Gastroesophageal sphincter (tissue), 4 donors: ENCODE measurements around the gene FADS3. TPM values are rescaled to one million over a fixed set of nuclear protein-coding genes. Genes with fewer than 3 reads are reported as not detected.

Experiments
- ATAC-seq: fragments of 150-250 bp; one replicate; pipeline ENCODE4 v1.9.1; 2016; ENCODE audit warnings: mild to moderate bottlenecking, moderate library complexity
- H3K27ac ChIP-seq, 4 donors: fragments of 200-600 bp; sonication (generic) in 3 of 4; 1 replicate in 3 of 4; 2 replicates in 1 of 4; pipeline ENCODE4 v1.5.1; 2016 to 2019
- H3K27me3 ChIP-seq: fragments of 200-600 bp; sonication (generic); one replicate; pipeline ENCODE4 v1.5.1; 2019
- H3K36me3 ChIP-seq, 2 donors: fragments of 200-600 bp; sonication (generic); one replicate each; pipeline ENCODE4 v1.5.1; 2019; ENCODE audit warnings: control low read depth in 1 of 2
- H3K4me1 ChIP-seq, 3 donors: fragments of 200-600 bp; sonication (generic); 1 replicate in 2 of 3; 2 replicates in 1 of 3; pipeline ENCODE4 v1.5.1; 2016 to 2019; ENCODE audit warnings: control low read depth in 2 of 3
- H3K4me3 ChIP-seq, 2 donors: fragments of 200-600 bp; sonication (generic); one replicate each; pipeline ENCODE4 v1.5.1; 2019; ENCODE audit warnings: mild to moderate bottlenecking in 1 of 2, moderate library complexity in 1 of 2
- H3K9me3 ChIP-seq, 3 donors: fragments of 200-600 bp; sonication (generic); one replicate each; pipeline ENCODE4 v1.5.1; 2017 to 2019; ENCODE audit warnings: control low read depth in 2 of 3
- CTCF ChIP-seq, 4 experiments: fragments of 200-600 bp in 2 of 4; fragments of 450-650 bp in 2 of 4; sonication (generic) in 1 of 4; IDR thresholded peaks; one replicate each; pipeline ENCODE4 v1.5.1; 2017 to 2019; ENCODE audit warnings: antibody characterized with exemption in 4 of 4, mild to moderate bottlenecking in 2 of 4, moderate library complexity in 2 of 4
- EP300 ChIP-seq: sonication (generic); formaldehyde crosslinking; IDR thresholded peaks from one replicate; pipeline ENCODE4 v1.6.1; 2017; ENCODE audit warnings: antibody characterized with exemption, mild to moderate bottlenecking
- POLR2A ChIP-seq, 2 donors: fragments of 450-650 bp; IDR thresholded peaks; one replicate each; pipeline ENCODE4 v1.6.1; 2017; ENCODE audit warnings: antibody characterized with exemption in 2 of 2, mild to moderate bottlenecking in 2 of 2, moderate library complexity in 1 of 2
- POLR2AphosphoS5 ChIP-seq: sonication (generic); formaldehyde crosslinking; IDR thresholded peaks from one replicate; pipeline ENCODE4 v1.6.1; 2017; ENCODE audit warnings: antibody characterized with exemption
- WGBS, 2 donors: methylation state at CpG; one replicate each; pipeline ENCODE4 v1.1.5; 2018; ENCODE audit warnings: low coverage in 1 of 2; 5-methylcytosine and 5-hydroxymethylcytosine counted together
- total RNA-seq, 4 donors: library from RNA; depleted of rRNA; stranded (reverse); fragments of >200 nt; gene quantifications; one replicate each; pipeline ENCODE4 v1.1.0, GENCODE V29; 2016

The FADS3 gene
- total RNA-seq, 4 donors from 2014 or later = 41.6 to 81.6 (median 60.5) TPM

- Histone ChIP-seq H3K4me3 (no peak overlapping the region), H3K36me3 (peaks cover 0 to 45% of the 10 kb centered on the region in 2 donors), H3K27ac (no peak overlapping the region), H3K4me1 (no peaks in the 10 kb centered on the region), H3K9me3 (no peaks in the 10 kb centered on the region), H3K27me3 (no peaks in the 10 kb centered on the region)
- ATAC-seq = no peak
- 64 to 93% methylated on average over 2 to 6 of the region's 6 CpGs for WGBS, 2 donors
- TF ChIP-seq POLR2A (IDR thresholded peaks at IDR 0.05) (no peak), POLR2AphosphoS5 (no peak), EP300 (no peak), CTCF (IDR thresholded peaks at IDR 0.05) (no peak)
Observed at GRCh38 chr11:61880454-61880853, 10.9 kb downstream of the FADS3 start.

GRCh38 chr11:61880031-61880430 is 11.3 kb downstream of the FADS3 start:
- no peak for ATAC-seq
- WGBS, 2 donors = 83% methylated on average over 6 of the region's 11 CpGs; no CpG with 5 or more reads in 1 of the 2 donors
- no peaks in the 10 kb centered on the region for H3K4me1 ChIP-seq

DNA sequence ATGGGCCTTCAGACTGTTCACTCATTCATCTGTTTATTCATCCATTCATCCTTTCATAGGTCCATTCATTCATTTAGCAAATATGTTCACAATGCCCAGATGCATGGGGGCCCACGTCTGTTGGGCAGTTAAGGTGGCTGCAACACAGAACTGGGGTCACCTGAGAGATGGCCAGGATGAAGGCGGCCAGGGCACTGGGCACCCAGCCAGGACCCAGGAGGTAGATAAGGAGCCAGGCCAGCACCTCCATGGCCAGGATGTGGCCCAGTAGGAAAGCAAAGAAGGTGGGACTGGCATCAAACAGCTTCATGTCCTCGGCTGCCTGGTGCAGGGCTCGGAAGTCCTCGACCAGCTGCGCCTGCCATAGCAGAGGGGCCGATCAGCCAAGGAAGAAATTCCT is 12.2 kb downstream of the FADS3 start:
- Histone ChIP-seq H3K9me3 (no peaks in the 10 kb centered on the region), H3K27ac (no peak overlapping the region), H3K27me3 (no peaks in the 10 kb centered on the region), H3K4me3 (no peak overlapping the region), H3K36me3 (peaks cover 0 to 55% of the 10 kb centered on the region in 2 donors), H3K4me1 (no peaks in the 10 kb centered on the region)
- WGBS, 2 donors = 90 to 93% methylated on average over 2 to 3 of the region's 7 CpGs
- no peak for ATAC-seq
- TF ChIP-seq CTCF (IDR thresholded peaks at IDR 0.05) (no peak), POLR2A (IDR thresholded peaks at IDR 0.05) (no peak), POLR2AphosphoS5 (no peak), EP300 (no peak)

More at GRCh38 chr11:61880031-61880430, 11.3 kb downstream of the FADS3 start:
- no peak overlapping the region for H3K4me3 ChIP-seq
- no peaks in the 10 kb centered on the region for H3K27me3 ChIP-seq
- peaks cover 0 to 48% of the 10 kb centered on the region in 2 donors for H3K36me3 ChIP-seq
- H3K27ac ChIP-seq = no peak overlapping the region
- TF ChIP-seq POLR2AphosphoS5 = no peak
- no peak for TF ChIP-seq POLR2A (IDR thresholded peaks at IDR 0.05)
- no peak for TF ChIP-seq CTCF (IDR thresholded peaks at IDR 0.05)
- TF ChIP-seq EP300 = no peak
- H3K9me3 ChIP-seq = no peaks in the 10 kb centered on the region

DNA sequence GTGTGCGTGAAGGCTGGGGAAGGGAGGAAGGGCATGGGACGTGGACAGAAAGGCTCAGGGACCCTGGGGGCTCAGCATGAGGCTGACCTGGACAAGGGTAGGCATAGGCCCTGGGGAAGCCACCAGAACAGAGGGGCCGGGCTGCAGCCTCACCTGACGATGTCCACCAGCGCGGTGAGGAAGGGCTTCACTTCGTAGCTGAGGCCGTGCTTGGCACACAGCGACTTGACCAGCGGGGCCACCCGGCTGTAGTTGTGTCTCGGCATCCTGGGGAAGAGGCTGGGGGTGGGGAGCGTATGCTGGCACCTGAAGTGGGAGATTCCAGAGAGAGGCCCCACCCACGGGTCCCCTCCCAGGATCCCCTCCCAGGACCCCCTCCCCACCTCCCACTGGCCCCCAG is 15.6 kb downstream of the FADS3 start:
- H3K27ac ChIP-seq = no peak overlapping the region
- no peak for ATAC-seq
- peaks cover 0 to 10% (median 3%) of the 10 kb centered on the region in 3 donors for H3K4me1 ChIP-seq
- WGBS, 2 donors = 87% methylated on average over 3 of the region's 14 CpGs; no CpG with 5 or more reads in 1 of the 2 donors
- H3K36me3 ChIP-seq = peaks cover 0 to 72% of the 10 kb centered on the region in 2 donors
- TF ChIP-seq EP300 (no peak), POLR2AphosphoS5 (no peak), POLR2A (IDR thresholded peaks at IDR 0.05) (no peak), CTCF (IDR thresholded peaks at IDR 0.05) (no peak)
- no peaks in the 10 kb centered on the region for H3K27me3 ChIP-seq
- no peaks in the 10 kb centered on the region for H3K9me3 ChIP-seq
- no peak overlapping the region for H3K4me3 ChIP-seq

- Histone ChIP-seq H3K27ac (no peak overlapping the region), H3K36me3 (peaks cover 0 to 70% of the 10 kb centered on the region in 2 donors), H3K4me3 (no peak overlapping the region), H3K9me3 (no peaks in the 10 kb centered on the region), H3K27me3 (no peaks in the 10 kb centered on the region), H3K4me1 (peaks cover 0 to 19% (median 3%) of the 10 kb centered on the region in 3 donors)
- 83% methylated on average over 1 of the region's 3 CpGs; no CpG with 5 or more reads in 1 of the 2 donors for WGBS, 2 donors
- no peak for TF ChIP-seq CTCF (IDR thresholded peaks at IDR 0.05)
- TF ChIP-seq EP300 = no peak
- TF ChIP-seq POLR2A (IDR thresholded peaks at IDR 0.05) = no peak
- TF ChIP-seq POLR2AphosphoS5 = no peak
- no peak for ATAC-seq
Observed at GRCh38 chr11:61874853-61875252, 16.5 kb downstream of the FADS3 start.
